Activated T-cell treated with anti-CD3 and anti-CD28 coated beads, Interleukin-2, amount 50 U/mL, for 24 hours (primary cell): ENCODE data around the gene SEL1L3.
A peak's percentile ranks its signal among the peaks of the same experiment; 100 is the strongest.

Source experiments
- DNase-seq: peaks from one replicate; pipeline ENCODE4 v3.0.0-alpha.2; 2020
- H3K27ac Mint-ChIP-seq: 2 replicates; pipeline ENCODE4 v1.8.0; 2020; ENCODE audit warnings: mild to moderate bottlenecking, mixed read lengths
- H3K27me3 Mint-ChIP-seq: 2 replicates; pipeline ENCODE4 v1.8.0; 2020; ENCODE audit warnings: mixed read lengths
- H3K36me3 Mint-ChIP-seq: 2 replicates; pipeline ENCODE4 v1.8.0; 2020; ENCODE audit warnings: low read depth, mixed read lengths
- H3K4me1 Mint-ChIP-seq: 2 replicates; pipeline ENCODE4 v1.8.0; 2020; ENCODE audit warnings: low read depth, mixed read lengths
- H3K4me3 Mint-ChIP-seq: 2 replicates; pipeline ENCODE4 v1.8.0; 2020; ENCODE audit warnings: mild to moderate bottlenecking, moderate library complexity, mixed read lengths
- H3K9me3 Mint-ChIP-seq: 2 replicates; pipeline ENCODE4 v1.8.0; 2020; ENCODE audit warnings: mixed read lengths

The SEL1L3 gene

DNA sequence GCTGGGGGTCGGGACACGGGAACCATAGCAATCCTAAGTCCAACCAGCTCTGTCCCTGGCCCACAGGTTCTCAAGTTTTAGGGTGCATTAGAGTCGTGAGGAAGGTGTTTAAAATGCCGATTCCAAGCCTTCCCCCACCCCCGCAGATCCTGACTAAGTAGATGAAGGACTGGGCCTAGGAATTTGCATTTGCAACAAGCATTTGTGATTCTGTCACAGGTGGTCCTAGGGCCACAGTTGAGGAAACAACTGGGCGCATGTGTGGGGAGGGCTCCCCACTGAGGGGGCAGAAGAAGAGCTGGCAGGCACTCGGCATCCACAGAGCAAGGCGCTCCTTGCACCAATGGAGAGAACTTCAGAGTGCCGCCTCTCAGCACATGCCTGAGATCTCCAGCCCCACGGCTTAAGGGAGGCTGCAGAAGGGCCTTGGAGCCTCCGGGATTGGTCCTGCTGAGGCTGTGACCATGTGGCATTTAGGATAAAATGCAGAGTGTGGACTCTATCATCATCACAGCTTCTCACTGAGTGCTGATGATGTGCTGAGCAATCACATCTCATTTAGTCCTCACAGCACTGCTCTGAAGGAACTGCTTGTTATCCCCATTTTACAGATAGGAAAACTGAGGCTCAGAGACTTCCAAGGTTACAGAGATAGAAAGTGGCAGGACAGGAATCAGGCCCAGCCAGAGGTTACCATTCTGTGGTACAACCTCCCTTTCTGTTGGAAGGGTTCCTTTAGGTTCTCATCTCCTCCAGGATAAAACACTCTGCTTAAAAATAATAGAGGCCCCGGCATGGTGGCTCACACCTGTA, 16.7 kb downstream of the SEL1L3 start:
- no peak for DNase-seq
- Mint-ChIP-seq H3K9me3 (no peaks in the 10 kb centered on the region), H3K36me3 (peaks cover 69% of the 10 kb centered on the region), H3K27me3 (no peaks in the 10 kb centered on the region), H3K27ac (peak overlapping the region; percentile 87), H3K4me1 (peaks cover 83% of the 10 kb centered on the region), H3K4me3 (no peak overlapping the region)

DNA sequence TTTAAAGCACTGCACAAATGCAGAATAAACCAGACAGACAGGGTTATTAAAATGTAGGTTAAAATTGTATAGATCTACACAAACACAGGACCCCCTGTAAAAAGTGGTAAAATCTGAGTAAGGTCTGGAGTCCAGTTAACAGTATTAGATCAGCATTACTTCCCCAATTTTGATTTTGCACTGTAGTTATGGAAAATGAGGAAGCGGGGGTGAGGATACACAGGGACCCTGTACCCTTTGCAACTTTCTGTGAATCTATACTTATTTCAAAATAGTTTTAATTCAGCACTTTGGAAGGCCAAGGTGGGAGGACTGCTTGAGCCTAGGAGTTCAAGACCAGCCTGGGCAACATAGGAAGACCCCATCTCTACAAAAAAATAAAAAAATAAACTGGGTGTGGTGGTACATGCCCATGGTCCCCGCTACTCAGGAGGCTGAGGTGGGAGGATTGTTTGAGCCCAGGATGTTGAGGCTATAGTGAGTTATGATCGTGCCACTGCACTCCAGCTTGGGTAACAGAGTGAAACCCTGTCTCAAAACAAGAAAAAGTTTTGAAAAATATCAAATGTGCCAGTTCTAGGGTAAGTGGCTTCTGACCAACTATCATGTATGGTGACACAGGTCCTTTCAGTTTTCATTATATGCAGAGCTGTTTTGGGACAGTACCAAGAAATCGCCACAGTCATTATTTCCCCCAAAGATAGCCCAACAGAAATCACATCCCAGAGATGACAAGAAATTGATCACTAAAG, 17.7 kb downstream of the SEL1L3 start:
- H3K9me3 Mint-ChIP-seq = no peaks in the 10 kb centered on the region
- peak overlapping the region; percentile 87 for H3K27ac Mint-ChIP-seq
- DNase-seq = no peak
- peaks cover 83% of the 10 kb centered on the region for H3K4me1 Mint-ChIP-seq
- H3K27me3 Mint-ChIP-seq = no peaks in the 10 kb centered on the region
- H3K4me3 Mint-ChIP-seq = no peak overlapping the region
- H3K36me3 Mint-ChIP-seq = peaks cover 73% of the 10 kb centered on the region

DNA sequence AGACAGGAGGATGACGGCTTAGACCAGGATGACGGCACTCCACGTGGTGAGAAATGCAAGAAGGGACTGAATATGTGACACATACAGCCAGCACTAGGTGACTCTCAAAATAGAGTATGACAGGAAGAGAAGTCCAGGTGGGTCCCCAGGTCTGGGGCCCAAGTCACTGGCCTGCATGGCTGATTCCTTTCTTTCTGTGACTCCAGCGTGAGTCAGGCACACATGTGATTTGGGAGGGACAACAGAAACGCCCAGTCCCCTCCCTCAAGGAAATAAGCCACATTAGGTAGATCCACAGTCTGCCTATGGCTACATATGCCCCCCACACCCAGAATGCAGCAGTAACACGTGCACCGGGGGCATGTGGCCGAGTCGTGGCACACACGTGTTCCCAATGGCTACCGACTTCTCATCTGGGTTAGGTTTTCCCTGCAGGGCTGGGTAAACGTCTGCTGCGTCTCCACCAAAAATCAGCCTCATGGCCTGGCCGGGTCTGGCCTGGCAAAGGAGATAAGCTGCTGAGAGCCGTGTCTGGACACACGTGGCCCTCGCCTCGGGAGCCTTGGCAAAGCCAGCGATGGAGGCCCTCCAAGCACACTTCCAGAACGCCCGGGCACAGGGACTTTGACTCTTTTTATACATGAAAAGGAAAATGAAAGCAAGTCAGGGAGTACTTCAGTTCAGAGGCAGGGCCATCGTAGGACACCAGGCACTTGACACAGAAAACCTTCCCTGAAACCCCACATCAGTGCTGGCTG, 19.3 kb downstream of the SEL1L3 start:
- peaks cover 82% of the 10 kb centered on the region for H3K36me3 Mint-ChIP-seq
- peak overlapping the region; percentile 63 for H3K27ac Mint-ChIP-seq
- H3K4me1 Mint-ChIP-seq = peaks cover 74% of the 10 kb centered on the region
- no peak for DNase-seq
- no peaks in the 10 kb centered on the region for H3K9me3 Mint-ChIP-seq
- H3K4me3 Mint-ChIP-seq = no peak overlapping the region
- H3K27me3 Mint-ChIP-seq = no peaks in the 10 kb centered on the region

DNA sequence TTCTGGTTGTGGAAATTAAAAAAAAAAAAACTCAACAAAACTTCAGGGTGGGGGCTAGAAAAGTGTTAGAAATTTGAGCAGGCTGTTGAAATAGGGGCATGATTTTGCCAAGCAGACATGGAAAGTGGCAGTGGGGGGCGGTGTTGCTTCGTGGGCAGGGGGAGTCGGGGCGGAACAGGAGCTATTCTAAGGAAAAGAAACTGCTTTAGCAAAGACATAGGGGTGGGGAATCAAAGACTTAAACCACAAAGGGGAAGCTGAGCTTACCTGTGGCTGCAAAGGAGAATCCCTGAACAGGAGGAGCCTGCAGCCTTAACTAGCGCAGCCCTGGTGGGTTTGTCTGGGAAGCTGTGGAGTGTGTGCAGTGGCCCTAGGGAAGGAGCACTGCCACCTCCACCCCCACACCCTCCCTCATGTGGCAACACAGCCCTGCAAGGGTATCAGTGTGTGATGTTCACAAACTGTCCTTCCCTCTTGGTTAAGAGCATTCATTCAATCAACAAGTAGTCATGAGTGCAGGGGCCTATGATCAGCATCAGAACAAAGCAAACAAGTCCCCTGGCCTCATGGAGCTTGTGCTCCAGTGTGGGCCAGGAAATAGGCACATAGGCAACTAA, 20.5 kb downstream of the SEL1L3 start:
- H3K4me1 Mint-ChIP-seq = peaks cover 65% of the 10 kb centered on the region
- peak overlapping the region; percentile 42 for H3K27ac Mint-ChIP-seq
- no peaks in the 10 kb centered on the region for H3K9me3 Mint-ChIP-seq
- H3K27me3 Mint-ChIP-seq = no peaks in the 10 kb centered on the region
- H3K4me3 Mint-ChIP-seq = no peak overlapping the region
- DNase-seq = no peak
- peaks cover 76% of the 10 kb centered on the region for H3K36me3 Mint-ChIP-seq

DNA sequence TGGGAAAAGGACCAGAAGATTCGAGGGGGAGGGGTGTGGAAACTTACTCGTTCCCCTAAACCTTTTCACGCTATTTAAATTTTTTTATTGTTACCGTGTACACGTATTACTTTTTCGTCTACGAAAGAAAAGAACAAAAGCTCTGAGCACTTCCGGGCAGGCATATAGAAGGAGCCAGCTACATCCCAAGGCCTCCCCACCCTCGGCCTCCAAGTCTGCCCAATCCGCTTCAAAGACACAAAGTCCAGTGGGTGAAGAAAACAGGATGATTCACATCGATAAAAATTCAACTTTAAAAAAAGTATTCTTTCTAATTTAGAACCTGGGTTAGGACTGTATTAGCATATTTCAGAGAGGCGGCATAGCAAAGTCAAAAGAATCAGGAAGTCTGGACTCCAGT, 23.1 kb downstream of the SEL1L3 start:
- Mint-ChIP-seq H3K36me3 (peaks cover 68% of the 10 kb centered on the region), H3K27ac (no peak overlapping the region), H3K4me3 (no peak overlapping the region), H3K27me3 (no peaks in the 10 kb centered on the region), H3K4me1 (peaks cover 46% of the 10 kb centered on the region), H3K9me3 (no peaks in the 10 kb centered on the region)
- no peak for DNase-seq

DNA sequence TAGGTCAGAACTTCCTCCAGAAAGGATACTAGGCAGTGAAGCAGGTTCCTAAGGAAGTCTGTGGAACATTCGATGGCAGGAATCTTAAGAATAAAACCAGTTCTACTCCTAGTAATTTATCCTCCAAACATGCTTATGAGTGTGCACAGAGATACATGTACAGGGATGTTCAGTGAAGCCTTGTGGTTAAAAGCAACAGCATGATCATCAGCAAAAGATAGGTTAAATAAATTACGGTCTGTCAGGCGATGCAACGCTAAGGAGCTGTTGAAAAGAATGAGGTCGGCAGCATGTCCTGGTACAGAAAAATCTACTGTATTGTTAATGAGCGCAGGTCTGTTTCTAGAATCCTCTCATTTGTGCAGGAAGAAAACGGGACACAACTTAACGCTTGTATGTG, 23.6 kb downstream of the SEL1L3 start:
- Mint-ChIP-seq H3K27ac (no peak overlapping the region), H3K36me3 (peaks cover 69% of the 10 kb centered on the region), H3K4me3 (no peak overlapping the region), H3K27me3 (no peaks in the 10 kb centered on the region), H3K4me1 (peaks cover 43% of the 10 kb centered on the region), H3K9me3 (no peaks in the 10 kb centered on the region)
- no peak for DNase-seq

DNA sequence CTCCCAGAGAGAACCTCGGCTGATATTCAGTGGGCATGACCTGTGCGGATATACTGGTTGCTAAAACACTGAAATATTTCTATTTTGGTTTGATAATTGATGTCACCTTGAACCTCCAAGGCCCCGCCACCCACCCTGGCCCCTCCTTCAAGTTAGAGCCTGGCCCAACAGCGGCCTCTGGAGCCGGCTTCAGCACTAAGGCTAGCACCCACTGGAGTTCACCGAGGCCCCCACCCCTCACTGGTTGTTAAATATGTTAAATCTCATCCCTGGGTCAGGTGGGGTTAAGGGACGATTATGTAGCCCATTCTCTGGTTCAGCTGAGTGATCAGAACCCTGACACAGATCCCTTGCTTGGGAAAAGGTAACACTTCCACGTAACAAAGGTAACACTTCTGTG, 24.3 kb downstream of the SEL1L3 start:
- DNase-seq = no peak
- Mint-ChIP-seq H3K27me3 (no peaks in the 10 kb centered on the region), H3K4me1 (peaks cover 36% of the 10 kb centered on the region), H3K36me3 (peaks cover 67% of the 10 kb centered on the region), H3K9me3 (no peaks in the 10 kb centered on the region), H3K27ac (no peak overlapping the region), H3K4me3 (no peak overlapping the region)

DNA sequence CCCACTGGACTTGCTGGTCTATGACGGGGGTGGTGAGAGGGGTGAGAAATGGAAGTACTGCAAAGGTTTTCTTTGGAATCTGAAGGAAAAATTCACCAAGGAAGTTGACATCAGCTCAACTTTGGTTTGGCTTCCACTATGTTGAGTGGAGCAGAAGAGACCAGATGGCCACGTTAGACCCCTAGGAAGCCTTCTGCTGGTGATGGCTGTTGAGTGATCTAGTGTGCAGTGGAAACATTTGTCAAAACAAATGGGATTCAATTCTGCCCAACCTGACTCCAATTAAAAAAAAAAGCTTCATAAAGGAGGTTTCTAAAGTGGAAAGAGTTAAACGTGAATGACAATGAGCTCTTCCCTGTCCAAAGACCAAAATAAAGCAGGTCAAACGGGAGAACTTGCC, 25.7 kb downstream of the SEL1L3 start:
- Mint-ChIP-seq H3K27ac (no peak overlapping the region), H3K27me3 (no peaks in the 10 kb centered on the region), H3K4me3 (no peak overlapping the region), H3K36me3 (peaks cover 71% of the 10 kb centered on the region), H3K9me3 (no peaks in the 10 kb centered on the region), H3K4me1 (peaks cover 22% of the 10 kb centered on the region)
- DNase-seq = no peak

DNA sequence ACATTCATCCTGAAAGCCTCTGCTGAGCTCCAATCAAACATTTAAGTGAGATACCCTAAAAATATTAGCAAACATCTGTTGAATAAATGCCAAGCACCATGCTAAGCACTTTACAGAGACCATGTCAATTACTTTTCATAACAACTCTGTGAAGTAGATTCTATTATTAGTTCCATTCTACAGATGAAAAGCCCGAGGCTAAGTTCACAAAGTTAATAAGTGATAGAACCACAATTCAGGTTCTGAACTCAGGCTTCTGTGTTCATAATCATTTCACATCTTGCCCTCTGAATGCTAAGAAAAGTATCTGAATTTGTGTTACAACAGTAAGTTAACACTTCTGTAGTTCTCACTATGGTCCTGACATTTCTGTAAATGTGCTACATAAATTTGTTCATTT, 27.4 kb downstream of the SEL1L3 start:
- no peak overlapping the region for H3K4me3 Mint-ChIP-seq
- no peaks in the 10 kb centered on the region for H3K27me3 Mint-ChIP-seq
- no peak for DNase-seq
- no peak overlapping the region for H3K27ac Mint-ChIP-seq
- peaks cover 10% of the 10 kb centered on the region for H3K4me1 Mint-ChIP-seq
- no peaks in the 10 kb centered on the region for H3K9me3 Mint-ChIP-seq
- peaks cover 73% of the 10 kb centered on the region for H3K36me3 Mint-ChIP-seq

DNA sequence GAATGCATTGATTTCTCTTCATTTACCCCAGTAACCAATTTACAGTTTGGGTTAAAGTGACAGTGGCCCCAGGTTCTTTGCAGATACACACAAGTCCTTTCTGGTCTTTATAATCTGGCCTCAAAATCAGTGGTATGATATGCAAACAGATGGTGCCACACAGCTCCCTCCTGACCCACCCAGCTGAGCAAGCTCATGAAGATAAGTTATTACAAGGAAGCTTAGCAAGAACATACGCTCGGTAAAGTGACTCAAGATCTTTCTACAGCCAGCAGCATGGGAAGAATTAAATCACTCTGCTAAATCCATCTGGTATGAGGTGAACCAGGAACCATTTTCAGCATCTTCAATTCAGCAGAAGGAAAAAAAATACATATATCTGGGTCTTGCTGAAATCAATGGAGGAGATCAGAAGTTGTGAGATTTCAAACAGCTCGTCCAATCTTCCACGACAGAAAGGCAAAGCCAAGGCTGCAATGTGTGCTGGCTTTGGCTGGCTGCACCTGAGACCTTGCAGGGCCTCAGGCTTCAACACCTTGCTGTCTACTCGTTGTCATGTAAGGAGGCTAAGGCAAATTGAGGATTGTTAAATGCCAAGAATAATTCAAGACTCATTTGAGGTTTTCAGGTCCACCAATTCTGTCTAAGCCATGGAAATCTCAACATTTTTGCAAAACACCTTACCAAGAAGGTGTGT, 28.2 kb downstream of the SEL1L3 start:
- peaks cover 9% of the 10 kb centered on the region for H3K4me1 Mint-ChIP-seq
- H3K9me3 Mint-ChIP-seq = no peaks in the 10 kb centered on the region
- H3K27me3 Mint-ChIP-seq = no peaks in the 10 kb centered on the region
- H3K4me3 Mint-ChIP-seq = no peak overlapping the region
- DNase-seq = no peak
- peaks cover 75% of the 10 kb centered on the region for H3K36me3 Mint-ChIP-seq
- H3K27ac Mint-ChIP-seq = no peak overlapping the region

DNA sequence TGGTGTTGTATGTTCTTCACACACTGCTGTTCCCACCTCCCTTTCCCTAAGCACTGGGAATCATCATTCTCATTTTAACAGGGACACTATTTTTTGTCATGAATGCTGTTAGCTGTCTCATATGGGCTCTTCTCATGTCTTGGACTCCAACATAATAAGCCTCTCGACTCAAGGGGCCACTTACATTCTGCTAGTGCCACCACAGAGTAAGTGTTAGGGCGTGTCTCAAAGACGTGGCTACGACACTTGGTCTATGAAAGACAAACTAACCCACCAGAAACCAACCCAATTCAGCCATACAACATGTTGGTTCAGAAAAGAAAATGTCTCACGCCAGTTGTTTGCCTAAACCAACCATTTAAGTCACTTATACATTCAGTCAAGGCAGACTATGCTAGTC, 32.2 kb downstream of the SEL1L3 start:
- Mint-ChIP-seq H3K27me3 (no peaks in the 10 kb centered on the region), H3K9me3 (no peaks in the 10 kb centered on the region), H3K4me1 (peaks cover 2% of the 10 kb centered on the region), H3K36me3 (peaks cover 78% of the 10 kb centered on the region), H3K27ac (no peak overlapping the region), H3K4me3 (no peak overlapping the region)
- no peak for DNase-seq

DNA sequence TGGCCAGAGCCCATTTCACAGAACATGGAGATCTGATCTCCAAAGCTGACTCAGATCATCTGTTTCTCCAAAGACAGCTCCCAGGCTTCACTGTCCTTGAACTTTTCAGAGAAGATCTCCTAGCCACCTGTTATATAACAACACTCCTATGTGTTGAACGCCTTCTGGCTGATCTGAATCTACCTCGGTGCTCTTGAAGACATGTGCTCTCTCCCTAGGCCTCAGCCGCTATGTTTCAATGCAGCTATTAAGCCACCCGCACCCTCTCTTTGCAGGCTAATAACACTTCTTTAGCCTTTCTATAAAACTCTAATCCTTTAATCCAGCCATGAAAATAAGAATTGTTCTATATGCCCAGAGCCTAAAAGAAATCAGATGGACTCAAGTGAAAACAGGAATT, 34.9 kb downstream of the SEL1L3 start:
- Mint-ChIP-seq H3K27ac (no peak overlapping the region), H3K4me1 (no peaks in the 10 kb centered on the region), H3K9me3 (no peaks in the 10 kb centered on the region), H3K4me3 (no peak overlapping the region), H3K36me3 (peaks cover 69% of the 10 kb centered on the region), H3K27me3 (no peaks in the 10 kb centered on the region)
- DNase-seq = no peak

DNA sequence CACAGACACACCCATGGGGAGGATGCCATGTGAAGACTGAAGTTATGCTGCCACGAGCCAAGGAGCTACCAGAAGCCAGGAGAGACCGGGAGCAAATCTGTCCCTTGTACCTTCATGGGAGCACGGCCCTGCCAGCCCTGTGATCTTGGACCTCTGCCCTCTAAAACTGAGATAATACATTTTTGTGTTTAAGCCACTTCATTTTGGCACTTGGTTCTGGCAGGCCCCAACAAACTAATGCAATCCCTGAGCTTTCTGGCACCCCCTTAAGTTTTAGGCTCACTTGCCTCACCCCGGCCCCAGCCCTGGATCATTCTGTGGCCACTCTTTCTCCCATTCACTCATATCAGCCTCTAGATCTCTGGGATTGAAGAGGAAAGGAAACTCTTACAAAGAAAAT, 35.4 kb downstream of the SEL1L3 start:
- H3K9me3 Mint-ChIP-seq = no peaks in the 10 kb centered on the region
- no peaks in the 10 kb centered on the region for H3K4me1 Mint-ChIP-seq
- H3K27me3 Mint-ChIP-seq = no peaks in the 10 kb centered on the region
- DNase-seq = no peak
- no peak overlapping the region for H3K27ac Mint-ChIP-seq
- H3K36me3 Mint-ChIP-seq = peaks cover 69% of the 10 kb centered on the region
- no peak overlapping the region for H3K4me3 Mint-ChIP-seq
